ENCODE data around the gene RGPD8.
"Not testable (repeated sequence)": the region's sequence is repeated elsewhere in the genome, so short reads cannot be mapped to it uniquely, and the experiment has no call there.

Gene RGPD8

DNA sequence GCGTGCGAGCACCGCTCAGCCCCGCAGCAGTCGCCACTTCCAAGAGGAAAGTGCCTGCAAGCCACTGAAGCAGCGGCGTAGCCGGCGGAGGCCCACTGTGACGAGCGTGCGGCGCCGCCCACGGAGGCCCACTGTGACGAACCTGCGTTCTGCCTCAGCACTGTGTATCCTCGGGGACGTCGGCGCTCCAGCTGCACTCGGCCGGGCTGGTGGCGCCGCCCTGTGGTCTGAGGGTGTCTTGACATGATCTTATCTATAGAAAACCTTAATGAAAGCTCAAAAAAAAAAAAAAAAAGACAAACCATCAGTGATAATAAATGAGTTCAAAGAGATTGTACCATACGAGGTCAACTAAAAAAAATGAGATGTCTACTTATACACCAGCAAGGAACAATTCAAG, at the start of gene RGPD8:
RGPD8 (minus strand) TSS at position 166 of the 400 bp plus-strand sequence. CDS start 192 bp downstream, outside the sequence.
- peak; percentile 81 for DNase-seq (ENCODE audit: low spot score)

DNA sequence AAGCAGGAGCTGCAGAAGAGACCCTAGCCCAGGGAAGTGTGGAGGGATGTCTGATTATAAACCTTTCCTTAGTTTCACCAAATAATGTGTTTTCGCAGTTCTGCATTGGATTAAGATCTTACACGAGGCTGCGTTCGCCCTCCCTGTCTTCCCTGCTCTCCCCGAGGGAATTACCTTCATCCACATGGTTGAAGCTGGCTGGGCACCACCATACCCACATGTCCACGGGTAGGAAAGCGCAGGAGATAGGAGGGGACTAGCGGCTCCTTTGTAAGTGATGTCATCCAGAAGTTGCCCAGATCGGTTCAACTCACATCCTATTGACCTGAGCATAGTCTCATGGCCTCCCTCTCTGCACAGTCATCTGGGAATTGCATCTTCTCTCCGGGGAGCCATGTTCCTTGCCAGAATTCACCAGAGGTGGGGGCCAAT, 49.6 kb upstream of the RGPD8 start:
- DNase-seq (ENCODE audit: low spot score) = peak; percentile 48

DNA sequence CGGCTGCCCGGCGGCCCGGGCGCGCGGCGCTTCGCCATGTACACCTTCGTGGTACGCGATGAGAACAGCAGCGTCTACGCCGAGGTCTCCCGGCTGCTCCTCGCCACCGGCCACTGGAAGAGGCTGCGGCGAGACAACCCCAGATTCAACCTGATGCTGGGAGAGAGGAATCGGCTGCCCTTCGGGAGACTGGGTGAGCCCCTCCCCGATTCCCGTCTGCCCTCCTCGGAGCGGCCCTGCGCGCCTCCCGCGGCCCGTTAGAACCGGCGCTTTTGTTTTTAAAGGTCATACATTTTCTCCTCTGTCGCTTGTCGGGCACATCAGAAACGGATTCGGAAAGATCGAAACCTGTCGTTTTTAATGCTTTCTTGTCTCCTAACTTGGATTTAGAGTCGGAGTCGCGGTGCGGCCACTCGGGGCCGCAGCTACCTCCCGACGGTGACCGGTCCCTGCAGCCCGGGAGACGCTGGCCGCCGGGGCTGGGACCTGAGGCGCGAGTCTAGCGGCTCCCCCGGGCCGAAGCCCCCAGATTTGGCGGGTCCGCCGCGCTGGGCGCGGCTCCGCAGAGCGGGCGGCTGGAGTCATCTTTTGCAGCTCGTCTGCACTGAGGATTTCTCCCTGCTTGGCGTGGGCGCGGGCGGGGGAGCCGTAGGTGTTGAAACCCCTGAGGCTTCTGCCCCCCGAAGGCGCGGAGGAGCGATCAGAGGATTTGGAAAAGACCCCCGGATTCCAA, 49.0 kb upstream of the RGPD8 start:
- DNase-seq (ENCODE audit: low spot score) = peak; percentile 50

DNA sequence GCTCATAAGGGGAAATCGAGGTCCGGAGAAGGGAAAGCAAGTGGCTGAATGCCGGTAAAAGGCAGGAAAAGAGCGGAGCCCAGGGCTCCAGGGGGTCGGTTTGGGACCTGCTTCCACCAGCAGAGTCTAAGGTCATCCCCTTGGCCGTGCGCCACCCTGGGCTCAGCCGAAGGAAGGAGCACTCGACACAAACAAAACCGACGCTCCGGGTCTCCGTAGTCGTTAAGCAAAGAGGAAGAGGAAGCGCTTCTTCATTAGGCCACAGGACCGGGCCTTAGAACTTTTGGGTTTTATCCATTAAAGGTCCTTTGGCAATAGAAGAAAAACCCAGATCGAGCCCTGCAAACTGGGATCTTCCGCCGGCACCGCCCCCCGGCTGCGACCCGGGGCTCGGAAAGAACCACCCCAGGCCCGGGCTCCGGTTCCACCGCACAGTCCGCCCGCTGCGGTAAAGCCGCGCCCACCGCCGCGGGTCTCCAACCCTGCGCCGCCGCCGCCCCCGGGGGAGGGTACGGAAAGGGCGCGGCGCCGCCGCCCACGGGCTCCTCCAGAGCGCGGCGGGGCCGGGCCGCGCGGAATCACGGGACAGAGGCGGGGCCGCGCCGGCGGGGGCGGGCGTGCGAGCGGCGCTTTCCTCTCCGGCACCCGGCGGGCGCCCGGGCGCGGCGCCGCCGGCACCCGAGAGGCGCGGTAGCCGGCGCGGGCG, 48.2 kb upstream of the RGPD8 start, which contains the start of gene TTL:
TTL (plus strand) TSS at position 629 of the 706 bp plus-strand sequence. CDS start 189 bp downstream, outside the sequence.
- peak; percentile 94 for DNase-seq (ENCODE audit: low spot score)

DNA sequence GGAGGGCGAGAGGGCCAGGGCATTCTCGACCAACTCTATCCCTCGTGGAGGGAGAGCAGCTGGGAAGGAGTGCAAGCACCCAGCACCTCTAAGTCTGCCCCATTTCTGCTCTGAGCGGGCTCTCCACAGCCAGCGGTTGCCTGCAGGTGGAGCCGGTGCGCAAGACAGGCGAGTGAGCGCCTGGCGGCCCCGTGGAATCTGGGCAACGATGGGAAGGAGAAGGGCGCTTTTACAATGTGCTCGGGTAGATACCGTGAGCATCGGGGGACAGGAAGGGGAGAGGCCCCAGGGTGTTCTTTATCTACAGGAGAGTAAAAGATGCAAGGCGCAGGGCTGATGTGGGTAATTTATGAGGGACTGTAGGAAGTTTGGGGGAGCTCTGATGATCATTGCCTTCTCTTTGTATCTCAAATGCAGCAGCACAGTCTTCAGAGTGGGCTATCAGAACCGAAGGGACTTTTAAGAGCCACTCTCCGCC, 47.6 kb upstream of the RGPD8 start:
- DNase-seq (ENCODE audit: low spot score) = peak; percentile 93

DNA sequence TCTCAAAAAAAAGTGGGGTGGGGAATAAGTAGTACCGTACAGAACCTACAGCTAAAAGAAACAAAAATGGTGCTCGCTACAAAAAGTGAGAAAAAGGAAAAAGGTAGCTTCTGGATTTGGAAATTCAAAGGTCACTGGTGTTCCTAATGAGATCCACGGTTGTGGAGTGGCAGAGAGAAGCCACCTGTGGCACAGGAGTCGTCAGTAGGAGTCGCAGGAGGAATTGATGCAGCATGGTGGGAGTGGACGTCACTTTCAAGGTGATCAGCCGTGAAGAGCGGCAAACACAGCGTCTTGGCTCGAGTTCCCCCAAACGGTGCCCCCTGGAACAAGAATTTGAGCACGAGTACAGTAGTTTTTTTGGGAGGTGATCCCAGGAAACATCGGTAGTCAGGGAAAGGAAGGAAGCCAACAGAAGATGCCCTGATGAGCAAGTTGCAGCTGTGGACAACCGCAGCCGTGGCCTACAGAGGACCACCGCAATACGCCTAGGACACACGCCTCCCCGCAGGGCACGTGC, 47.1 kb upstream of the RGPD8 start:
- no peak for DNase-seq (ENCODE audit: low spot score)

DNA sequence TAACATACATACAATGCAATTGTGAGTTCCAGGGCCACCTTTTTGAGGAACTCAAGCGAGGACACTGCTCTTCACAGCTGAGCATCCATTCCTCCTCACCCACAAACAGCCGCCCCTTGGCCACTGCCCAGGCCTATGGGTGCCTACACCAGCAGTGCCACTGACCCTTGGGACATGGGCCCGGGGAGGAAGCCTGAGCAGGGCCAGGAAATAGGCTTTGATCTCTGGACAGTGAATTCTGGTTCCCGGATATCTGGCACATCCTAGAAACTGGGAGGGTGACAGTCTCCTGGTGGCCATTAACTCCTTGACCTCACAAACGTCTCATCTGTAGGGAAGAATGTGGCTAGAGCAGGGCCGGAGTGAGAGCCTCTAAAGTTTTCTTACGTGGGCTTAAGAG, 43.0 kb upstream of the RGPD8 start:
- DNase-seq (ENCODE audit: low spot score) = no peak

DNA sequence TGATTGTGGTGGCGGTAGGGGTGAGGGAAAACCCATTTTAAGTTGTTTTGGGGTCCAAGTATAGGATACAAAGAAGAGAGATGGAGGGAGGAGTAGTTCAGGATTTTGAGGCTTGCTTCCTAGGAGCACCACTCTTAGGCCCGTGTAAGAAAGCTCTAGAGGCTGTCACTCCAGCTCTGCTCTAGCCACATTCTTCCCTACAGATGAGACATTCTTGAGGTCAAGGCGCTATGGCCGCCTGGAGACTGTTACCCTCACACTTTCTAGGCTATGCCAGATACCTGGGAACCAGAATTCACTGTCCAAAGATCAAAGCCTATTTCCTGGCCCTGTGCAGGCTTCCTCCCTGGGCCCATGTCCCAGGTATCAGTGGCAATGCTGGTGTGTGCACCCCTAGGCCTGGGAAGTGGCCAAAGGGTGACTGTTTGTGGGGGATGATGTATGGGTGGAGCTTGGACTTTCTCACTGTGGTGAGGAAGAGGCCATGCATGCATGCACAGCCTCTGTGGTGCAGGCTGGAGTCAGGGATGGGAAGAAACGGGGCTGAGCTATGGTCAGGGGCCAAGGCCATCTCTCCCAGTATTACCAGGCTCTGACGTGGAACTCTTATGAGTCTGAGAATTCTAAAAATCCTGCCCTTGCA, 41.5 kb upstream of the RGPD8 start:
- peak; percentile 55 for DNase-seq (ENCODE audit: low spot score)

DNA sequence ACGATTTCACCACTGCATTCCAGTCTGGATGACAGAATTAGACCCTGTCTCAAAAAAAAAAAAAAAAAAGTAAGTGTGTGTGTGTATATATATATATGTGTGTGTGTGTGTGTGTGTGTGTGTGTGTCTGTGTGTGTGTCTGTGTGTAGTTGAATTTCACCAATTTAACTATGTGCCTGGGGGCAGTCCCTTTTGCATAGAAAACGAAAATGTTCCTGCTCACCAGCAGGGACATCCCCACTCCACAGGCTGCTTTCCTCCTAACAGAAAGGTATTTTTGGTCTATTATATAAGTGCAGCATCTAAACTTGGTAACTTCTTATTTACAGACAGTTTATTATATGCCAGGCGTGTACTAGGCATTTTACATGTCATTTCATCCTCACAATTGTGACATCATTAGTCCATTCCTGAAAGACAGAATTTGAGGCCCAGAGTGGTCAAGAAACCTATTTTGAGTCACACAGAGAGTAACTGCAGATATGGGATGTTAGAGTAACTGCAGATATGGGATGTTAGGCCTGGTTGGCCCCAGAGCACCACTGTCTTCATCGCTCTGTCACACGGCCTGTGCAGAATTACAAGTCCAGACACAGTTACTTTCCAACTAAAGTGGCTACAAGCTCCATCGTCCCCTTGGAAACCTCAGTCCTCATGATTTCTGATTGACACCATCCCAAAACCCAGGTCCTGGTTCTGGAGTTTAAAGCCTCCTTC, 39.3 kb upstream of the RGPD8 start:
- DNase-seq (ENCODE audit: low spot score) = no peak

DNA sequence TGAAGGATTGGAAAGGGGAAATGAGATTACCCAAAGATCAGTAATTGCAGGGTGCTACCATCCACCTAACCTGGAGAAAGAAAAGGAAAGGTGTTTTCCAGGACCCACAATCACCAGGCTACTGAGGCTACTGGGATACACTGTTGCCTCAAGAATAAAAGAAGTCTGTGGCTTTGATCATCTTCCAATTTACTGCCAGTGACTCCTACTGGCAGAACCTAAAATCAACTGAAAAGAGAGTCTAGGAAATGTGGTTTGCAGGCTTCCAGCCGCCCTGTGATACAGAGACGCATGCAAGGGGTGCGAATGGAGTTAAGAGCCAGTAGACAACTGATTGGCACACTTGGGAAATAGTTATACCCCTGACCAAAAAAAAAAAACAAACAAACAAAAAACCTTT, 31.9 kb upstream of the RGPD8 start:
- DNase-seq (ENCODE audit: low spot score) = peak; percentile 56

DNA sequence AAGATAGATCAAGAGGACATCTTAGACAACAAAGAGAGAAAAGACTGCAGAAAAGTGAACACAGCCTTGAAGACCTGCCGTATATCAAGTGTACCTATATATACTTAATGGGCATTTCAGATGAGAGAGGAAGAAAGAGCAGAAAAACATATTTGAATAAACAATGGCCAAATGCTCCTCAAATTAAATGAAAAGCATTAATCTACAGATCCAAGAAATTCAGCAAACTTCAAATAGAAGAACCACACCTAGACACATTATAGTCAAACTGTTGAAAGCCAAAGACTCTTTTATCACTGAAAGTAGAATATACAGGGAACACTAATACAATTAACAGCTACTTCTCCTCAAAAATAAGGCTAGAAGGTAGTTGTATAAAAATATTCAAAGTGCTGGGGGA, 29.8 kb upstream of the RGPD8 start:
- no peak for DNase-seq (ENCODE audit: low spot score)

DNA sequence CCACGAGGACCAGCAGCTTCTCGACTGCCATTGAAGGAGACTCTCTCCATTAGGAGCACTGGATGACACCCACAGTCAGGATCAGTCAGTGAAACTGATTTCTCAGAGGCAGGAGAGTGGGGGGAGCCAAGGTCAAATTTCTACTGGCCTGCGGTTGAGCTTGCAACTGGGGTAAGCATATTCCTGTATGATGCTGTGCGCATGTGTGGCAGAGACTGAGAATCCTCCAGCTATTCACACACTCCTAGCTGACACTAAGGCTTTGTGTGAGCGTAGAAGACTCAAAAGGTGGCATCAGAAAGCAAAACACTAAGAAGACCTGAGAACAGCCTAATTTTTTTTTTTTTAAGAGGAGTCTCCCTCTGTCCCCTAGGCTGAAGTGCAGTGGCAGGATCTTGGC, 28.7 kb upstream of the RGPD8 start:
- no peak for DNase-seq (ENCODE audit: low spot score)

DNA sequence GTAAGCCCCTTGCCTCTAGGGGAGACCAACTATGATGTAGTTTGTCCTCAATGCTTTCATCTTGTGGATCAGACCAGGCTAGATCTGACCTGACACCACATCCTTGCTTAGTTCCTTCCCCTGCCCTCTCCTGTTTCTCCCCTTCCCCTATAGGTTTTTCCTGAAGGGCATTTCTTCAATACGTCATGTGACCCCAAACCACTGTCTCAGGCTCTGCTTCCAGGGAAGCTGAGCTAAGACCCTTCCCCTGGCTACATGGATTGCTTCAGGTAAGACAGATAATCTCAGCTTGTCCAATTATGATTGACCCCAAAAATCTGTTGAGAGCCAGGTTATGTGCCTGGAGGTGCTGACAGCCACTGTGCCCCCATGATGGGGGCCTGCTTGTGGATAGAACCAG, 25.9 kb upstream of the RGPD8 start:
- no peak for DNase-seq (ENCODE audit: low spot score)

DNA sequence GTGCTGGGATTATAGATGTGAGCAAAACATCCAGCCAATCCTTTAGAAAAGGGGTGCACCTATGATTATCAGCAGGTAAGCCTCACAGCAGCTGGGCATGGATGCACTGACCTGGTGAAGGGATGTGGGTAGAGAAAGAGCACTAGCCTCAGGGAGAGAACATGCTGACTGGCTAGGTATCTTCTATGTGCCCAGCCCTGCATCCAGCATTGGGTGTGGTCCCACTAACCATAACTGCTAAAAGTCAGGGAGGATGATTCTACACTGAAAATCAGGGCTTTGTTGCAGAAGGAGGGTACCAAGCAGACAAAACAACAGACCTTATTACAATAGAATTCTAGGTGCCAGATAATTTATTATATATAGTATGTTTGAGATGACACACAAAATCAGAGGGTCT, 21.1 kb upstream of the RGPD8 start:
- no peak for DNase-seq (ENCODE audit: low spot score)

DNA sequence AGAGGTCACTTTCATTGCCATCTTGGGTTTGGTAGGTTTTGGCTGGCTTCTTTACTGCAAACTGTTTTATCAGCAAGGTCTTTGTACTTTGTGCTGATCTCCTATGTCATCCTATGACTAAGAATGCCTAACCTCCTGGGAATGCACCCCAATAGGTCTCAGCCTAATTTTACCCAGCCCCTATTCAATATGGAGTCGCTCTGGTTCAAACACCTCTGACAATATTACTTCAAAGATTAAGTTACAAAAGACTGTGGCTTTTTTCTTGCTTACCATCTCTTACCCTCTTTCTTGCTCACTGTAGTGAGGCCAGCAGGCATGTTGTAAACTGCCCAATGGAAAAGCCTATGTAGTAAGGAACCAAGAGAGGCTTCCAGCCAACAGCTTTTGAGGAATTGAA, 17.9 kb upstream of the RGPD8 start:
- DNase-seq (ENCODE audit: low spot score) = no peak

DNA sequence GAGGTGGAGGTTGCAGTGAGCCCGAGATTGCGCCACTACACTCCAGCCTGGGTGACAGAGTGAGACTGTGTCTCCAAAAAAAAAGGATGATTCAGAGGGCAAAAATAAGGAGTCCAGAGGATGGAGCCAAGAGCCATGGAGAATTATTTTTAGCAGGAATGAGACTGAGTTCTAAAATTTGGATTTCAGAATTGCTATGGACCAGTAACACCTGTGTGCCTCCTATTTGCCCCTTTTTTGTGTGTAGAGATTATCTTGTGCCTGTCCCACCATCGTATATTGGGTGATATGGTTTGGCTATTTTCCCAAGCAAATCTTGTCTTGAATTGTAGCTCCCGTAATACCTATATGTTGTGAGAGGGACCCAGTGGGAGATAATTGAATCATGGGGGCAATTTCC, 16.4 kb upstream of the RGPD8 start:
- DNase-seq (ENCODE audit: low spot score) = no peak

DNA sequence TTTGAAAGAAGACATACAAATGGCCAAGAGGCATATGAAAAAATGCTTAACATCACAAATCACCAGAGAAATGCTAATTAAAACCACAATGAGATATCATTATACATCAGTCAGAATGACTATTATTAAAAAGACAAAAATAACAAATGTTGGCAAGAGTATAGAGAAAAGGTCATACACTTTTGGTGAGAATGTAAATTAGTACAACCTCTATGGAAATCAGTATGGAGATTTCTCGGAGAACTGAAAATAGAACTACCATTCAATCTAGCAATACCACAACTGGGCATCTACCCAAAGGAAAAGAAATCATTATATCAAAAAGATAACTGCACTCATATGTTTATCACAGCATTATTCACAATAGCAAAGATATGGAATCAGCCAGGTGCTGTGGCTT, 10.8 kb upstream of the RGPD8 start:
- DNase-seq (ENCODE audit: low spot score) = not testable (repeated sequence)

DNA sequence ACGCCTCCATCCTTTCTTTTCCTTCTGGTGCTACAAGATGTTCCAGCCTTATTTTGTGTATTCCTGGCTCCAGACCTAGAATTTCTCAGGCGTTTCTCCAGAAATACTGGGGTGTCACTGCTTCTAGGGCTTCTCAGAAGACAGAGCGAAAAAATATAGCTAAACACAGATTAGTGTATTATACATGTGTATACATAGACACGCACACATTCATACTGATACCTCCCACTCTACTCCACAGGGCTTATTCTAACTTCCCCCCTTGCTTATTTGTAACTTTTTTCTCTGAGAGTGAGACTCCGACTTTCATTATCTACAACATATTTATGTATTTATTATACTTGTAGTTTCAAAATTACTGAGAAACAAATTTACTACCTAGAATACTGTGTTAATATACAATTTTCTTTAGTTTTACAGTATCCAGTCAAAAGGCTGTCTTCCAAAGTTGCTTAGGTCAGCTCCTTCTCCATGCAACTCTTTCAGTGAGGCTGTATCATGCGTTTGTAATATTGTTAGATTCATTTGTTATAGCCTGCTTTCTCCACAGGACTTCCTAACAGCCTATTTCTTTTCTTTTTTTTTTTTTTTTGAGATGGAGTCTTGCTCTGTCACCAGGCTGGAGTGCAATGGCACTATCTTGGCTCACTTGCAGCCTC, 5.3 kb upstream of the RGPD8 start:
- not testable (repeated sequence) for DNase-seq (ENCODE audit: low spot score)

DNA sequence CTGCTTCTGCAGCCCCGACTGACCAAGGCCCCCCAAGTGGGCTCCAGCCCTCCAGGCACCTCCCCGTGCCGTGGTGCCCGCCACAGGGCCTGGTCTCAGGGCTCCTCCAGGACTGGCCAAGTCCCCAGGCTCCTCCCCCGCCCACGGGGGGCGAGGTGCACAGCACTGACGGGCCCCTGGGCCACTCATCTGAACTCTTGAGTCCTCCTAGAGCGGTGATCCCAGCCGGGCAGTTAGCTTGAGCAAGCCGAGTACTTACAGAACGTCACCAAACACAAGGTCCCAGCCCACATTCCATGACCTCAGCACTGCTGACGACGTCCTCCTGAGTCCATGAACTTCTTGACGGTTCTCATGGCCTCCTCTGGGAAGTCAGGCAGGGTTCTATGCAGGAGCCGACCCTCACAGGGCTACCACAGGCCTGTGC, 4.0 kb upstream of the RGPD8 start:
- not testable (repeated sequence) for DNase-seq (ENCODE audit: low spot score)

DNA sequence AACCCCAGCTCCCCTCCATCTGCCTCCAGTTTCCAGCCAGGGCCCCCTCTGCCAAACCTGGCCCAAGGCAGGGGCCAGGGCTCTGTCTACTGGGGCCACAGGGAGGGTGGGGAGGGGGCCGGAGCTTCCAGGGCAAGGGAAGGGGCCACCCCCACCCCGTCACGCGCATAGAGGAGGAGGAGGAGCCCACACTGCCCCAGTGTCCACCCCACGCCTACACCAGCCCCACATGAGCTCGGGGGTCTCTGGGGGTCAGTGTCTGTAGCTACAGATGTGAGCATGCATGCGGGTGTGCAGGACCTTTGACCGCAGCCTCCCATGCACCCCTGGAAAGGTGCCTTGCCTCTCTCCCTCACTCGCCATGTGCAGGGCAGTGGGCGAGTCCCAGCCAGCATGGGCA, 3.5 kb upstream of the RGPD8 start:
- DNase-seq (ENCODE audit: low spot score) = not testable (repeated sequence)

DNA sequence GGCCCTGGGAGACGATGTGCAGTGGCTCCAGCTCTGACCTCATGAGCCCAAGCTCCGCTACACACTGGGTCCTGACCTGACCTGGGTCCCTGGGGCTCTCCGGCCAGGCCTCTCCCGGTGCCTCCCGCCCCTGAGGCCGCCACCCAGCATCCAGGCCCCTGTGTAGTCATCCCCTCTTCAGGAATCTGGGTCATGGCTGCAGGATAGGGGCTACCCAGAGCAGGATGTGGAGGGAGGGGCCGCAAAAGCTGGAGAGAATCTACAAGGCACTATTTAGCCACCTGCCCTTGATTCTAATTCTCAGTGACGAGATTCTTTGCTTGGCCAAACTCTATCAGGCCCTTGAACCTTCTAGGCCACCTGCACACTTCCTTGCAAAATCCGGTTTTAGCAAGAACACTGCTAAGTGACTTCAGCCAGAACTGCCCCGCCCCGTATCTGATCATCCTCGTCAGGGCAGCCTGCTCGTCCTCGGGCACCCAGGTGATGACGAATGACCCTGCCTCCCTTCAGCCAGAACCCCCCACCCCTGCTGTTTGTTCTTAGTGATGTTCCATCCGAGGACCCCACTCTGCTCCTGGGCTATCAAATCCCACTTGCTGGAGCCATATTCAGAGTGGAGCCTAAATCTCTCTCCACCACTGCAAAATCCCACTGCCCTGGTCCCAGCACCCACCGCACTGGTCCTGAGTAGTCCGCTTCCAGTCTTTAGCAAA, 2.4 kb upstream of the RGPD8 start:
- not testable (repeated sequence) for DNase-seq (ENCODE audit: low spot score)

All from GM03348 (cell line).